Activated T-helper 17 cell treated with anti-CD3 and anti-CD28 coated beads, Interleukin-2, amount 50 U/mL, for 72 hours (primary cell): Measurements from ENCODE around the gene HELZ. TPM values are rescaled to one million over a fixed set of nuclear protein-coding genes. Genes with fewer than 3 reads are reported as not detected.

ENCODE experiments used
- ATAC-seq: fragments of 150-1000 bp; cut with Tn5 transposase; replicated peaks from 2 replicates; pipeline ENCODE4 v1.10.0; 2021; ENCODE audit warnings: mild to moderate bottlenecking, moderate library complexity
- H3K27ac Mint-ChIP-seq: one replicate; pipeline ENCODE4 v1.8.0; 2022; ENCODE audit warnings: mixed read lengths
- H3K27me3 Mint-ChIP-seq: one replicate; pipeline ENCODE4 v1.8.0; 2022; ENCODE audit warnings: mixed read lengths
- H3K36me3 Mint-ChIP-seq: one replicate; pipeline ENCODE4 v1.8.0; 2022; ENCODE audit warnings: low read depth, mild to moderate bottlenecking, mixed read lengths
- H3K4me1 Mint-ChIP-seq: one replicate; pipeline ENCODE4 v1.8.0; 2022; ENCODE audit warnings: mixed read lengths
- H3K4me3 Mint-ChIP-seq: one replicate; pipeline ENCODE4 v1.8.0; 2022; ENCODE audit warnings: mild to moderate bottlenecking, mixed read lengths
- H3K9me3 Mint-ChIP-seq: one replicate; pipeline ENCODE4 v1.8.0; 2022; ENCODE audit warnings: mixed read lengths
- total RNA-seq, 2 donors: library from RNA; stranded (reverse); gene quantifications; one replicate each; pipeline ENCODE4 v1.2.3, GENCODE V29; 2022

The HELZ gene
- total RNA-seq, 2 donors from 2014 or later, result 81.9 to 117 TPM

- H3K4me3 Mint-ChIP-seq, result no peak overlapping the region
- no peak overlapping the region for H3K27ac Mint-ChIP-seq
- no peaks in the 10 kb centered on the region for H3K9me3 Mint-ChIP-seq
- H3K27me3 Mint-ChIP-seq, result no peaks in the 10 kb centered on the region
- no peak for ATAC-seq
- H3K4me1 Mint-ChIP-seq, result no peaks in the 10 kb centered on the region
- H3K36me3 Mint-ChIP-seq, result peaks cover 79% of the 10 kb centered on the region
Measured at GRCh38 chr17:67124450-67125148, 120.4 kb downstream of the HELZ start.

GRCh38 chr17:67123699-67124098 lies 121.3 kb downstream of the HELZ start:
- no peaks in the 10 kb centered on the region for H3K9me3 Mint-ChIP-seq

GRCh38 chr17:67121316-67121891 lies 123.6 kb downstream of the HELZ start:
- H3K9me3 Mint-ChIP-seq, result no peaks in the 10 kb centered on the region
- H3K27me3 Mint-ChIP-seq, result no peaks in the 10 kb centered on the region
- H3K4me1 Mint-ChIP-seq, result no peaks in the 10 kb centered on the region
- no peak overlapping the region for H3K27ac Mint-ChIP-seq
- H3K36me3 Mint-ChIP-seq, result peaks cover 85% of the 10 kb centered on the region
- no peak overlapping the region for H3K4me3 Mint-ChIP-seq
- ATAC-seq, result no peak

More at GRCh38 chr17:67123699-67124098, 121.3 kb downstream of the HELZ start:
- Mint-ChIP-seq H3K36me3 (peaks cover 82% of the 10 kb centered on the region), H3K27ac (no peak overlapping the region), H3K27me3 (no peaks in the 10 kb centered on the region), H3K4me1 (no peaks in the 10 kb centered on the region), H3K4me3 (no peak overlapping the region)
- ATAC-seq, result no peak

GRCh38 chr17:67119102-67119501 lies 125.9 kb downstream of the HELZ start:
- Mint-ChIP-seq H3K9me3 (no peaks in the 10 kb centered on the region), H3K36me3 (peaks cover 95% of the 10 kb centered on the region), H3K27me3 (no peaks in the 10 kb centered on the region), H3K4me1 (no peaks in the 10 kb centered on the region), H3K27ac (no peak overlapping the region), H3K4me3 (no peak overlapping the region)
- ATAC-seq, result no peak

GRCh38 chr17:67116045-67116575 lies 128.9 kb downstream of the HELZ start:
- H3K4me1 Mint-ChIP-seq, result no peaks in the 10 kb centered on the region
- H3K27me3 Mint-ChIP-seq, result no peaks in the 10 kb centered on the region
- H3K9me3 Mint-ChIP-seq, result no peaks in the 10 kb centered on the region
- no peak for ATAC-seq
- no peak overlapping the region for H3K27ac Mint-ChIP-seq
- H3K36me3 Mint-ChIP-seq, result peaks cover 98% of the 10 kb centered on the region
- H3K4me3 Mint-ChIP-seq, result no peak overlapping the region

- Mint-ChIP-seq H3K27me3 (no peaks in the 10 kb centered on the region), H3K4me3 (no peak overlapping the region), H3K36me3 (peaks cover 98% of the 10 kb centered on the region), H3K4me1 (no peaks in the 10 kb centered on the region), H3K27ac (no peak overlapping the region), H3K9me3 (no peaks in the 10 kb centered on the region)
- ATAC-seq, result no peak
Measured at GRCh38 chr17:67115401-67115800, 129.6 kb downstream of the HELZ start.

GRCh38 chr17:67113486-67113885 lies 131.5 kb downstream of the HELZ start:
- no peak for ATAC-seq
- Mint-ChIP-seq H3K27me3 (no peaks in the 10 kb centered on the region), H3K36me3 (peaks cover 100% of the 10 kb centered on the region), H3K9me3 (no peaks in the 10 kb centered on the region), H3K27ac (no peak overlapping the region), H3K4me1 (no peaks in the 10 kb centered on the region), H3K4me3 (no peak overlapping the region)

GRCh38 chr17:67111808-67112207 lies 133.2 kb downstream of the HELZ start:
- H3K27me3 Mint-ChIP-seq, result no peaks in the 10 kb centered on the region
- H3K4me3 Mint-ChIP-seq, result no peak overlapping the region
- H3K27ac Mint-ChIP-seq, result no peak overlapping the region
- peaks cover 100% of the 10 kb centered on the region for H3K36me3 Mint-ChIP-seq
- H3K9me3 Mint-ChIP-seq, result no peaks in the 10 kb centered on the region
- no peaks in the 10 kb centered on the region for H3K4me1 Mint-ChIP-seq
- no peak for ATAC-seq

- no peak overlapping the region for H3K27ac Mint-ChIP-seq
- peaks cover 100% of the 10 kb centered on the region for H3K36me3 Mint-ChIP-seq
- H3K9me3 Mint-ChIP-seq, result no peaks in the 10 kb centered on the region
- H3K4me3 Mint-ChIP-seq, result no peak overlapping the region
- no peaks in the 10 kb centered on the region for H3K4me1 Mint-ChIP-seq
- no peak for ATAC-seq
- H3K27me3 Mint-ChIP-seq, result no peaks in the 10 kb centered on the region
Measured at GRCh38 chr17:67111327-67111726, 133.7 kb downstream of the HELZ start.

- Mint-ChIP-seq H3K9me3 (no peaks in the 10 kb centered on the region), H3K4me1 (no peaks in the 10 kb centered on the region), H3K27me3 (no peaks in the 10 kb centered on the region), H3K36me3 (peaks cover 99% of the 10 kb centered on the region), H3K4me3 (no peak overlapping the region), H3K27ac (no peak overlapping the region)
- no peak for ATAC-seq
Measured at GRCh38 chr17:67110619-67111018, 134.4 kb downstream of the HELZ start.

GRCh38 chr17:67109111-67109510 lies 135.9 kb downstream of the HELZ start:
- Mint-ChIP-seq H3K27ac (no peak overlapping the region), H3K27me3 (no peaks in the 10 kb centered on the region), H3K4me1 (no peaks in the 10 kb centered on the region), H3K4me3 (no peak overlapping the region), H3K9me3 (no peaks in the 10 kb centered on the region), H3K36me3 (peaks cover 99% of the 10 kb centered on the region)
- ATAC-seq, result no peak

- no peak overlapping the region for H3K27ac Mint-ChIP-seq
- no peaks in the 10 kb centered on the region for H3K9me3 Mint-ChIP-seq
- H3K4me3 Mint-ChIP-seq, result no peak overlapping the region
- no peak for ATAC-seq
- H3K36me3 Mint-ChIP-seq, result peaks cover 99% of the 10 kb centered on the region
- peaks cover 4% of the 10 kb centered on the region for H3K4me1 Mint-ChIP-seq
- H3K27me3 Mint-ChIP-seq, result no peaks in the 10 kb centered on the region
Measured at GRCh38 chr17:67107811-67108775, 136.9 kb downstream of the HELZ start.

- no peak for ATAC-seq
- Mint-ChIP-seq H3K9me3 (no peaks in the 10 kb centered on the region), H3K4me3 (no peak overlapping the region), H3K27ac (no peak overlapping the region), H3K27me3 (no peaks in the 10 kb centered on the region), H3K4me1 (peaks cover 4% of the 10 kb centered on the region), H3K36me3 (peaks cover 97% of the 10 kb centered on the region)
Measured at GRCh38 chr17:67107171-67107570, 137.8 kb downstream of the HELZ start.

GRCh38 chr17:67105213-67105612 lies 139.8 kb downstream of the HELZ start:
- Mint-ChIP-seq H3K4me1 (peaks cover 4% of the 10 kb centered on the region), H3K36me3 (peaks cover 96% of the 10 kb centered on the region), H3K27ac (no peak overlapping the region), H3K27me3 (no peaks in the 10 kb centered on the region), H3K9me3 (no peaks in the 10 kb centered on the region), H3K4me3 (no peak overlapping the region)
- peak; percentile 60 for ATAC-seq
